B cell (primary cell): ENCODE results near the gene ASMT. TPM values are rescaled to one million over a fixed set of nuclear protein-coding genes. Genes with fewer than 3 reads are reported as not detected.

Source experiments
- ATAC-seq: fragments of 200-7000 bp; cut with Tn5 transposase; one replicate; pipeline ENCODE4 v1.10.0; 2021; ENCODE audit warnings: low read depth, mild to moderate bottlenecking, moderate number of reproducible peaks, moderate library complexity
- CTCF ChIA-PET: fragments of 350-600 bp; sonication (Branson Sonifier 250); formaldehyde crosslinking; loops from one replicate; lab custom pipeline; 2021; ENCODE audit warnings: antibody characterized with exemption, inconsistent platforms; lab: Charles Lee
- POLR2A ChIA-PET: fragments of 350-600 bp; sonication (Branson Sonifier 250); formaldehyde crosslinking; loops from one replicate; lab custom pipeline; 2021; ENCODE audit warnings: antibody characterized with exemption; lab: Charles Lee
- DNase-seq: peaks from one replicate; pipeline ENCODE4 v3.0.0; 2013
- H2AFZ ChIP-seq: 2 replicates; pipeline ENCODE4 v1.6.1; 2012; ENCODE audit warnings: mild to moderate bottlenecking, low read depth, low read length; ENCODE audit not compliant: insufficient read depth, poor library complexity, severe bottlenecking
- H3K27ac ChIP-seq, 2 donors: 1 replicate in 1 of 2; 2 replicates in 1 of 2; pipeline ENCODE4 v1.5.1; 2012 to 2013; ENCODE audit warnings: low read length in 2 of 2, mild to moderate bottlenecking in 2 of 2, moderate library complexity in 1 of 2
- H3K27me3 ChIP-seq, 4 experiments: fragments of 200-600 bp in 1 of 4; sonication (generic) in 1 of 4; replicated peaks in 1 of 4; 1 replicate in 2 of 4; 2 replicates in 2 of 4; pipeline versions ENCODE4 v1.6.1 to v1.7.0; 2013 to 2016; ENCODE audit warnings: low read length in 3 of 4, mild to moderate bottlenecking in 2 of 4, mixed read lengths in 1 of 4, moderate library complexity in 1 of 4; ENCODE audit not compliant: insufficient read depth in 4 of 4, control insufficient read depth in 3 of 4; ENCODE audit errors: control extremely low read depth in 1 of 4
- H3K36me3 ChIP-seq, 2 experiments: replicated peaks in 1 of 2; 1 replicate in 1 of 2; 2 replicates in 1 of 2; pipeline versions ENCODE4 v1.6.1 to v1.7.1; 2013; ENCODE audit warnings: low read length in 1 of 2; ENCODE audit not compliant: insufficient read depth in 2 of 2, control insufficient read depth in 1 of 2; ENCODE audit errors: control extremely low read depth in 1 of 2, extremely low read depth in 1 of 2
- H3K4me1 ChIP-seq, 2 donors: fragments of 200-600 bp in 1 of 2; sonication (generic) in 1 of 2; 1 replicate in 1 of 2; 2 replicates in 1 of 2; pipeline versions ENCODE4 v1.5.1 to v1.6.1; 2013 to 2017; ENCODE audit warnings: low read length in 2 of 2; ENCODE audit not compliant: control insufficient read depth in 2 of 2, insufficient read depth in 2 of 2
- H3K4me2 ChIP-seq: replicated peaks from 2 replicates; pipeline ENCODE3; 2012; ENCODE audit warnings: mild to moderate bottlenecking, low read depth, low read length; ENCODE audit not compliant: poor library complexity, severe bottlenecking
- H3K4me3 ChIP-seq, 5 experiments: fragments of 200-600 bp in 1 of 5; sonication (generic) in 1 of 5; 1 replicate in 3 of 5; 2 replicates in 2 of 5; pipeline versions ENCODE4 v1.5.1 to v1.7.0; 2011 to 2016; ENCODE audit warnings: low read length in 4 of 5, mild to moderate bottlenecking in 4 of 5, low read depth in 2 of 5, control low read depth in 1 of 5, moderate library complexity in 1 of 5; ENCODE audit not compliant: insufficient read depth in 1 of 5; ENCODE audit errors: control extremely low read depth in 1 of 5, extremely low read depth in 1 of 5
- H3K79me2 ChIP-seq: fragments of 200-600 bp; sonication (generic); one replicate; pipeline ENCODE4 v1.6.0; 2016; ENCODE audit warnings: low read length; ENCODE audit not compliant: control insufficient read depth, insufficient read depth
- H3K9ac ChIP-seq: fragments of 200-600 bp; sonication (generic); 2 replicates; pipeline ENCODE4 v1.6.1; 2017; ENCODE audit warnings: mild to moderate bottlenecking, low read length, moderate library complexity
- H3K9me3 ChIP-seq, 3 donors: one replicate each; pipeline versions ENCODE4 v1.6.1 to v1.7.1; 2013; ENCODE audit warnings: low read length in 2 of 3; ENCODE audit not compliant: control insufficient read depth in 2 of 3, insufficient read depth in 1 of 3; ENCODE audit errors: control extremely low read depth in 1 of 3
- H4K20me1 ChIP-seq: 2 replicates; pipeline ENCODE4 v1.6.0; 2012; ENCODE audit warnings: mild to moderate bottlenecking, low read length; ENCODE audit not compliant: insufficient read depth, control insufficient read depth, poor library complexity, severe bottlenecking
- H3K27ac Mint-ChIP-seq: one replicate; pipeline ENCODE4 v1.8.0; 2021; ENCODE audit warnings: mixed read lengths
- H3K27me3 Mint-ChIP-seq: one replicate; pipeline ENCODE4 v1.8.0; 2021; ENCODE audit warnings: mixed read lengths
- H3K4me1 Mint-ChIP-seq: one replicate; pipeline ENCODE4 v1.8.0; 2021; ENCODE audit warnings: mixed read lengths
- H3K4me3 Mint-ChIP-seq: one replicate; pipeline ENCODE4 v1.8.0; 2021; ENCODE audit warnings: mixed read lengths
- H3K9me3 Mint-ChIP-seq: one replicate; pipeline ENCODE4 v1.8.0; 2022; ENCODE audit warnings: mixed read lengths; ENCODE audit not compliant: insufficient read depth
- EZH2 ChIP-seq: IDR thresholded peaks from 2 replicates; pipeline ENCODE4 v1.6.1; 2012; ENCODE audit warnings: borderline replicate concordance, low read depth, mild to moderate bottlenecking, moderate library complexity, low read length; ENCODE audit not compliant: insufficient read depth, poor library complexity, severe bottlenecking
- WGBS: methylation state at CpG from one replicate; pipeline ENCODE4 v1.1.5; 2013; ENCODE audit warnings: missing lambda C conversion rate; ENCODE audit not compliant: insufficient coverage; 5-methylcytosine and 5-hydroxymethylcytosine counted together
- intact Hi-C: fragments of 100-400 bp; cut with micrococcal nuclease; formaldehyde crosslinking; loops from one replicate; pipeline ENCODE4 v1.10.0; 2022
- polyA plus RNA-seq: library from polyadenylated mRNA; depleted of rRNA; stranded (reverse); fragments of >200 nt; gene quantifications from 2 replicates; pipeline ENCODE4 v1.2.3, GENCODE V29; 2012
- total RNA-seq, 2 donors: library from RNA; stranded (reverse); fragments of 120-200 nt in 1 of 2; gene quantifications; 1 replicate in 1 of 2; 2 replicates in 1 of 2; pipeline versions ENCODE4 v1.2.3 to v1.2.4, GENCODE V29; 2013 to 2022
- TF ChIP-seq, protein P1 (sequence below): fragments of 200-600 bp; IDR thresholded peaks from one replicate; pipeline ENCODE4 v1.8.0; 2022; ENCODE audit warnings: antibody characterized with exemption, mild to moderate bottlenecking

ASMT gene
- total and polyA plus RNA-seq, 2 donors (not counting 1 experiment from before 2014, with no cell fraction given), result 0.63 TPM; not detected in 1

- H3K4me3 ChIP-seq, result no peak overlapping the region
- ChIA-PET CTCF (no interaction called here), POLR2A (no interaction called here)
- no peak overlapping the region for H3K9ac ChIP-seq
- H3K36me3 ChIP-seq, result no peaks in the 10 kb centered on the region
- no peaks in the 10 kb centered on the region for H4K20me1 ChIP-seq
- DNase-seq (no peak), ATAC-seq (no peak)
- Mint-ChIP-seq H3K27me3 (peaks cover 9% of the 10 kb centered on the region), H3K27ac (no peak overlapping the region), H3K9me3 (no peaks in the 10 kb centered on the region), H3K4me3 (no peak overlapping the region), H3K4me1 (peaks cover 4% of the 10 kb centered on the region)
- H3K4me2 ChIP-seq, result no peak overlapping the region
- H3K4me1 ChIP-seq, result peaks cover 0 to 7% of the 10 kb centered on the region in 2 donors
- no peak overlapping the region for H2AFZ ChIP-seq
- intact Hi-C loops, result no loop called here
- no peak for TF ChIP-seq EZH2
- TF ChIP-seq, protein P1, sequence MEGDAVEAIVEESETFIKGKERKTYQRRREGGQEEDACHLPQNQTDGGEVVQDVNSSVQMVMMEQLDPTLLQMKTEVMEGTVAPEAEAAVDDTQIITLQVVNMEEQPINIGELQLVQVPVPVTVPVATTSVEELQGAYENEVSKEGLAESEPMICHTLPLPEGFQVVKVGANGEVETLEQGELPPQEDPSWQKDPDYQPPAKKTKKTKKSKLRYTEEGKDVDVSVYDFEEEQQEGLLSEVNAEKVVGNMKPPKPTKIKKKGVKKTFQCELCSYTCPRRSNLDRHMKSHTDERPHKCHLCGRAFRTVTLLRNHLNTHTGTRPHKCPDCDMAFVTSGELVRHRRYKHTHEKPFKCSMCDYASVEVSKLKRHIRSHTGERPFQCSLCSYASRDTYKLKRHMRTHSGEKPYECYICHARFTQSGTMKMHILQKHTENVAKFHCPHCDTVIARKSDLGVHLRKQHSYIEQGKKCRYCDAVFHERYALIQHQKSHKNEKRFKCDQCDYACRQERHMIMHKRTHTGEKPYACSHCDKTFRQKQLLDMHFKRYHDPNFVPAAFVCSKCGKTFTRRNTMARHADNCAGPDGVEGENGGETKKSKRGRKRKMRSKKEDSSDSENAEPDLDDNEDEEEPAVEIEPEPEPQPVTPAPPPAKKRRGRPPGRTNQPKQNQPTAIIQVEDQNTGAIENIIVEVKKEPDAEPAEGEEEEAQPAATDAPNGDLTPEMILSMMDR, result peak; percentile 20
- WGBS, result 100% methylated on average over 1 of the region's 5 CpGs
- H3K27ac ChIP-seq, result no peak overlapping the region
- peaks cover 0 to 5% (median 0%) of the 10 kb centered on the region in 4 experiments for H3K27me3 ChIP-seq
- no peaks in the 10 kb centered on the region for H3K79me2 ChIP-seq
- no peaks in the 10 kb centered on the region for H3K9me3 ChIP-seq
Measured at GRCh38 chrX:1612641-1613286, 2.1 kb upstream of the ASMT start.

GRCh38 chrX:1618689-1619088, 3.8 kb downstream of the ASMT start:
- ATAC-seq, result no peak
- intact Hi-C loops, result no loop called here

More at GRCh38 chrX:1618689-1619088, 3.8 kb downstream of the ASMT start:
- Histone ChIP-seq H3K79me2 (no peaks in the 10 kb centered on the region), H3K9ac (no peak overlapping the region), H3K4me1 (peaks cover 6 to 20% of the 10 kb centered on the region in 2 donors), H3K27ac (no peak overlapping the region), H3K27me3 (peaks cover 0 to 10% (median 0%) of the 10 kb centered on the region in 4 experiments), H3K9me3 (peaks cover 0 to 16% (median 0%) of the 10 kb centered on the region in 3 donors), H3K4me3 (no peak overlapping the region), H2AFZ (no peak overlapping the region), H3K36me3 (no peaks in the 10 kb centered on the region), H3K4me2 (no peak overlapping the region), H4K20me1 (no peaks in the 10 kb centered on the region)
- Mint-ChIP-seq H3K9me3 (no peaks in the 10 kb centered on the region), H3K4me3 (no peak overlapping the region), H3K27ac (no peak overlapping the region), H3K4me1 (peaks cover 15% of the 10 kb centered on the region), H3K27me3 (peaks cover 11% of the 10 kb centered on the region)
- WGBS, result no CpG with 5 or more reads among the region's 4 CpGs
- TF ChIP-seq, protein P1, result no peak
- no peak for TF ChIP-seq EZH2
- POLR2A ChIA-PET, result no interaction called here
- CTCF ChIA-PET, result no interaction called here
- DNase-seq, result no peak
